Activated CD8-positive, alpha-beta T cell treated with anti-CD3 and anti-CD28 coated beads for 36 hours (primary cell): ENCODE measurements around the gene ATP8B4. TPM values are rescaled to one million over a fixed set of nuclear protein-coding genes. Genes with fewer than 3 reads are reported as not detected.

Experiments used
- ATAC-seq: fragments of 200-7000 bp; cut with Tn5 transposase; one replicate; pipeline ENCODE4 v1.10.0; 2021; ENCODE audit warnings: mild to moderate bottlenecking, moderate library complexity
- CTCF ChIA-PET: fragments of 350-600 bp; sonication (Branson Sonifier 250); formaldehyde crosslinking; loops from one replicate; lab custom pipeline; 2021; ENCODE audit warnings: antibody characterized with exemption; lab: Charles Lee
- POLR2A ChIA-PET: fragments of 350-600 bp; sonication (Branson Sonifier 250); formaldehyde crosslinking; loops from one replicate; lab custom pipeline; 2021; ENCODE audit warnings: antibody characterized with exemption; lab: Charles Lee
- DNase-seq: peaks from one replicate; pipeline ENCODE4 v3.0.0-alpha.2; 2020
- H3K27ac Mint-ChIP-seq: one replicate; pipeline ENCODE4 v1.8.0; 2021; ENCODE audit warnings: mild to moderate bottlenecking, mixed read lengths
- H3K27me3 Mint-ChIP-seq: one replicate; pipeline ENCODE4 v1.8.0; 2021; ENCODE audit warnings: mixed read lengths
- H3K36me3 Mint-ChIP-seq: one replicate; pipeline ENCODE4 v1.8.0; 2021; ENCODE audit warnings: low read depth, mixed read lengths
- H3K4me1 Mint-ChIP-seq: one replicate; pipeline ENCODE4 v1.8.0; 2021; ENCODE audit warnings: low read depth, mixed read lengths
- H3K4me3 Mint-ChIP-seq: one replicate; pipeline ENCODE4 v1.8.0; 2021; ENCODE audit warnings: mild to moderate bottlenecking, moderate library complexity, mixed read lengths
- H3K9me3 Mint-ChIP-seq: one replicate; pipeline ENCODE4 v1.8.0; 2021; ENCODE audit warnings: mixed read lengths
- intact Hi-C: fragments of 100-400 bp; cut with micrococcal nuclease; formaldehyde crosslinking; loops from one replicate; pipeline ENCODE4 v1.10.0; 2022
- total RNA-seq, 2 experiments: library from RNA; stranded (reverse); gene quantifications; one replicate each; pipeline ENCODE4 v1.2.3, GENCODE V29; 2021
- TF ChIP-seq, protein P1 (sequence below): fragments of 200-600 bp; IDR thresholded peaks from one replicate; pipeline ENCODE4 v1.8.0; 2022; ENCODE audit warnings: antibody characterized with exemption, mild to moderate bottlenecking

The ATP8B4 gene
- total RNA-seq, 2 experiments from 2014 or later = 4.6 to 5.8 TPM

DNA sequence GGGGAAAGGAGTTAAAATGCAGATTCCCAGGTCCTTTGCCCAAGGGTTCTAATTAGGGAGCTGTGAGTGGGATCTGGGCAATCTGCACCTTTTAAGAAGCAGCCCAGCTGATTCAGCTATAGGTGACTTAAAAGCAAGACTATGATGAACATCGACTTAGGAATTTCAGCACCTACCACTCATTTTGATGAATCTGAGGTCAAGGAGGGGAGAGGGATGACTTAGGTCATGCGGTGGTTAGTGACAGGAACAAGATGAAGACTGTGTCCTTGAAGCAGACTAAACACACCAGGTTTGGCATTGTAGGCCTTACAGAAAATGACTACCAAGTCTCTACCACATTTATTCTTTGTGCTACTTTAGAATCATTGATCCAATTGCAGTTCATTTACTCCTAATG is 301.9 kb downstream of the ATP8B4 start:
- no peak overlapping the region for H3K4me3 Mint-ChIP-seq
- ChIA-PET CTCF (no interaction called here), POLR2A (no interaction called here)
- no peak overlapping the region for H3K27ac Mint-ChIP-seq
- no peaks in the 10 kb centered on the region for H3K9me3 Mint-ChIP-seq
- ATAC-seq (no peak), DNase-seq (no peak)
- TF ChIP-seq, protein P1, sequence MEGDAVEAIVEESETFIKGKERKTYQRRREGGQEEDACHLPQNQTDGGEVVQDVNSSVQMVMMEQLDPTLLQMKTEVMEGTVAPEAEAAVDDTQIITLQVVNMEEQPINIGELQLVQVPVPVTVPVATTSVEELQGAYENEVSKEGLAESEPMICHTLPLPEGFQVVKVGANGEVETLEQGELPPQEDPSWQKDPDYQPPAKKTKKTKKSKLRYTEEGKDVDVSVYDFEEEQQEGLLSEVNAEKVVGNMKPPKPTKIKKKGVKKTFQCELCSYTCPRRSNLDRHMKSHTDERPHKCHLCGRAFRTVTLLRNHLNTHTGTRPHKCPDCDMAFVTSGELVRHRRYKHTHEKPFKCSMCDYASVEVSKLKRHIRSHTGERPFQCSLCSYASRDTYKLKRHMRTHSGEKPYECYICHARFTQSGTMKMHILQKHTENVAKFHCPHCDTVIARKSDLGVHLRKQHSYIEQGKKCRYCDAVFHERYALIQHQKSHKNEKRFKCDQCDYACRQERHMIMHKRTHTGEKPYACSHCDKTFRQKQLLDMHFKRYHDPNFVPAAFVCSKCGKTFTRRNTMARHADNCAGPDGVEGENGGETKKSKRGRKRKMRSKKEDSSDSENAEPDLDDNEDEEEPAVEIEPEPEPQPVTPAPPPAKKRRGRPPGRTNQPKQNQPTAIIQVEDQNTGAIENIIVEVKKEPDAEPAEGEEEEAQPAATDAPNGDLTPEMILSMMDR = no peak
- H3K4me1 Mint-ChIP-seq = peaks cover 13% of the 10 kb centered on the region
- H3K36me3 Mint-ChIP-seq = no peaks in the 10 kb centered on the region
- peaks cover 4% of the 10 kb centered on the region for H3K27me3 Mint-ChIP-seq
- intact Hi-C loops = no loop called here

DNA sequence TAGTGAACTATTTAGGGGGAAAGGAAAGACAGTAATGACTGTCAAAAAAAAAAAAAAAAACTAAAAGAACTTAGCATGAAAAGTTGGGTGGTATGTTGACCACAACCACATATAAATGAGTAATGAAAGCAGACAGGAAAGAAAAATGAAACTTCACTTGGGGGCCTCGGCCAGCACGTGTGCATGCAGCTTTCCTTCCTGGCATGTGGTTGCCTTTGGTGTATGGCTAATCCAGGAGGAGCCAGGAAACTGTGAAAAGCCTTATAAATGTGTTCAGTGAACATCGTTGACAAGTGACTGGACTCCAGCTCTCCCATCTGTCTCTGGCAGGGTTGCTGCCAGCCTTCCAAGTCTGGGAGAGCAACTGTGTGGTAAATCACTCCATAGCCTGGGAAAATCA is 303.1 kb downstream of the ATP8B4 start:
- Mint-ChIP-seq H3K27ac (no peak overlapping the region), H3K27me3 (peaks cover 4% of the 10 kb centered on the region), H3K36me3 (no peaks in the 10 kb centered on the region), H3K4me1 (peaks cover 13% of the 10 kb centered on the region), H3K4me3 (no peak overlapping the region), H3K9me3 (no peaks in the 10 kb centered on the region)
- CTCF ChIA-PET = no interaction called here
- TF ChIP-seq, protein P1 = no peak
- POLR2A ChIA-PET = interaction anchor here (0.6 kb wide), 1 partner anchor 253 kb away, joined by 3 read pairs; no protein-coding TSS in a partner anchor
- intact Hi-C loops = no loop called here
- ATAC-seq (peak; percentile 45), DNase-seq (peak; percentile 18)

- no peak overlapping the region for H3K27ac Mint-ChIP-seq
- no peaks in the 10 kb centered on the region for H3K9me3 Mint-ChIP-seq
- ATAC-seq = no peak
- H3K36me3 Mint-ChIP-seq = no peaks in the 10 kb centered on the region
- TF ChIP-seq, protein P1 = no peak
- ChIA-PET CTCF (no interaction called here), POLR2A (interaction anchor here (0.6 kb wide), 1 partner anchor 253 kb away, joined by 3 read pairs; no protein-coding TSS in a partner anchor)
- no peak overlapping the region for H3K4me3 Mint-ChIP-seq
- intact Hi-C loops = no loop called here
- H3K4me1 Mint-ChIP-seq = peaks cover 13% of the 10 kb centered on the region
- H3K27me3 Mint-ChIP-seq = peaks cover 4% of the 10 kb centered on the region
- DNase-seq = no peak
Observed at GRCh38 chr15:49815526-49815925, 303.5 kb downstream of the ATP8B4 start.

- H3K27me3 Mint-ChIP-seq = peaks cover 4% of the 10 kb centered on the region
- ATAC-seq = no peak
- ChIA-PET POLR2A (no interaction called here), CTCF (no interaction called here)
- H3K27ac Mint-ChIP-seq = no peak overlapping the region
- H3K9me3 Mint-ChIP-seq = no peaks in the 10 kb centered on the region
- no peaks in the 10 kb centered on the region for H3K36me3 Mint-ChIP-seq
- DNase-seq = no peak
- no peak overlapping the region for H3K4me3 Mint-ChIP-seq
- TF ChIP-seq, protein P1 = no peak
- peaks cover 13% of the 10 kb centered on the region for H3K4me1 Mint-ChIP-seq
- intact Hi-C loops = no loop called here
Observed at GRCh38 chr15:49814709-49815108, 304.3 kb downstream of the ATP8B4 start.

DNA sequence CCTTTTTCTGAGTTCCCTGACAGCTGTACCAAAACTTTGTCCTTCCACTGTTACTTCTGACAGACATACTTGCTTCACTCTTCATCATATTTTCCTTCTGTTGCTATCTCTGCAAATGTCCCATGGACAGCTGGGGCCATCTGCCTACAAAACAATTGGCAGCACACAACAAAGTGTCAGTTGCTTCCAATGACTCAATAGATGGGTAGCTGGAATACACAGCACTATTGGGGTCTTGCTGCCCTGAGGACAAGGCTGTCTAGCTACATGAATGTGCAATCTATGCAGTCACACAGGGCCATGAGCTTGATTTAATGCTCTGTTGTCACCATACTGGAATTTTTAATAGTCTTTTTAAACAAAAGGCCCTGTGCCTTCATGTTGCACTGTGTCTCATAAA is 305.4 kb downstream of the ATP8B4 start:
- H3K9me3 Mint-ChIP-seq = no peaks in the 10 kb centered on the region
- POLR2A ChIA-PET = no interaction called here
- peaks cover 13% of the 10 kb centered on the region for H3K4me1 Mint-ChIP-seq
- CTCF ChIA-PET = no interaction called here
- no peaks in the 10 kb centered on the region for H3K36me3 Mint-ChIP-seq
- TF ChIP-seq, protein P1 = no peak
- DNase-seq (no peak), ATAC-seq (no peak)
- intact Hi-C loops = no loop called here
- no peak overlapping the region for H3K27ac Mint-ChIP-seq
- H3K4me3 Mint-ChIP-seq = no peak overlapping the region
- peaks cover 4% of the 10 kb centered on the region for H3K27me3 Mint-ChIP-seq
